Stimulated activated naive CD8-positive, alpha-beta T cell treated with anti-CD3 and anti-CD28 coated beads, Interleukin-15, amount 100 ng/mL, for 72 hours (primary cell): ENCODE measurements around the gene POLE3.
"Not testable (repeated sequence)": the region's sequence is repeated elsewhere in the genome, so short reads cannot be mapped to it uniquely, and the experiment has no call there.

Source experiments
- ATAC-seq: fragments of 150-1000 bp; cut with Tn5 transposase; 2 replicates; pipeline ENCODE4 v1.10.0; 2021; ENCODE audit warnings: mild to moderate bottlenecking, moderate library complexity
- DNase-seq, 2 donors: peaks; one replicate each; pipeline ENCODE4 v3.0.0; 2021 to 2022
- H3K27ac Mint-ChIP-seq, 2 donors: one replicate each; pipeline ENCODE4 v1.8.0; 2022; ENCODE audit warnings: mild to moderate bottlenecking in 2 of 2, mixed read lengths in 2 of 2, moderate library complexity in 2 of 2
- H3K27me3 Mint-ChIP-seq: one replicate; pipeline ENCODE4 v1.8.0; 2022; ENCODE audit warnings: mixed read lengths
- H3K4me1 Mint-ChIP-seq: one replicate; pipeline ENCODE4 v1.8.0; 2022; ENCODE audit warnings: mild to moderate bottlenecking, mixed read lengths
- H3K4me3 Mint-ChIP-seq, 2 donors: one replicate each; pipeline ENCODE4 v1.8.0; 2022; ENCODE audit warnings: mild to moderate bottlenecking in 2 of 2, mixed read lengths in 2 of 2, moderate library complexity in 1 of 2
- H3K9me3 Mint-ChIP-seq, 2 donors: one replicate each; pipeline ENCODE4 v1.8.0; 2022; ENCODE audit warnings: mixed read lengths in 2 of 2

The POLE3 gene

GRCh38 chr9:113410207-113410864 lies at the start of gene POLE3, which contains the start of gene C9orf43:
TSS of gene POLE3 (minus strand) at chr9:113410675. CDS start at chr9:113410293, 382 bp downstream.
TSS of gene C9orf43 (plus strand) at chr9:113410747. CDS start at chr9:113413494, 2,747 bp downstream.
- H3K4me1 Mint-ChIP-seq, result peaks cover 30% of the 10 kb centered on the region
- peak; percentile 97 for ATAC-seq

GRCh38 chr9:113456235-113456634 lies 45.8 kb upstream of the POLE3 start:
- no peaks in the 10 kb centered on the region for H3K9me3 Mint-ChIP-seq
- H3K4me1 Mint-ChIP-seq, result peaks cover 10% of the 10 kb centered on the region
- no peak overlapping the region for H3K27ac Mint-ChIP-seq
- DNase-seq (no peak), ATAC-seq (no peak)
- no peaks in the 10 kb centered on the region for H3K27me3 Mint-ChIP-seq
- H3K4me3 Mint-ChIP-seq, result no peak overlapping the region

More at GRCh38 chr9:113410207-113410864, at the start of gene POLE3, which contains the start of gene C9orf43:
- Mint-ChIP-seq H3K9me3 (no peaks in the 10 kb centered on the region), H3K27ac (peak within 1 kb of the TSS; percentile 99 to 100), H3K4me3 (peak within 1 kb of the TSS; percentile 93 to 100), H3K27me3 (no peaks in the 10 kb centered on the region)
- DNase-seq, result peak; percentile 96 to 97

GRCh38 chr9:113454914-113455761 lies 44.7 kb upstream of the POLE3 start:
- ATAC-seq (no peak), DNase-seq (no peak)
- Mint-ChIP-seq H3K4me1 (peaks cover 10% of the 10 kb centered on the region), H3K27ac (no peak overlapping the region), H3K27me3 (no peaks in the 10 kb centered on the region), H3K4me3 (no peak overlapping the region), H3K9me3 (no peaks in the 10 kb centered on the region)

GRCh38 chr9:113452113-113452605 lies 41.7 kb upstream of the POLE3 start:
- no peak for DNase-seq
- Mint-ChIP-seq H3K4me3 (no peak overlapping the region), H3K4me1 (peaks cover 10% of the 10 kb centered on the region), H3K27me3 (no peaks in the 10 kb centered on the region), H3K9me3 (no peaks in the 10 kb centered on the region), H3K27ac (no peak overlapping the region)
- ATAC-seq, result no peak

- H3K4me1 Mint-ChIP-seq, result no peaks in the 10 kb centered on the region
- no peaks in the 10 kb centered on the region for H3K9me3 Mint-ChIP-seq
- DNase-seq (no peak), ATAC-seq (no peak)
- H3K27ac Mint-ChIP-seq, result no peak overlapping the region
- H3K4me3 Mint-ChIP-seq, result no peak overlapping the region
- H3K27me3 Mint-ChIP-seq, result no peaks in the 10 kb centered on the region
Observed at GRCh38 chr9:113449376-113449775, 38.9 kb upstream of the POLE3 start.

- Mint-ChIP-seq H3K4me1 (no peaks in the 10 kb centered on the region), H3K27me3 (no peaks in the 10 kb centered on the region), H3K9me3 (no peaks in the 10 kb centered on the region), H3K4me3 (no peak overlapping the region), H3K27ac (peak overlapping the region in 1 of 2 donors; percentile 44)
- ATAC-seq (peak; percentile 37), DNase-seq (peak; percentile 9 to 19)
Observed at GRCh38 chr9:113446323-113446740, 35.9 kb upstream of the POLE3 start.

GRCh38 chr9:113444736-113445135 lies 34.3 kb upstream of the POLE3 start:
- Mint-ChIP-seq H3K27ac (no peak overlapping the region), H3K4me3 (no peak overlapping the region), H3K9me3 (no peaks in the 10 kb centered on the region), H3K27me3 (no peaks in the 10 kb centered on the region), H3K4me1 (no peaks in the 10 kb centered on the region)
- no peak for DNase-seq
- ATAC-seq, result no peak

GRCh38 chr9:113437716-113438115 lies 27.2 kb upstream of the POLE3 start:
- H3K4me3 Mint-ChIP-seq, H3K9me3 Mint-ChIP-seq, DNase-seq, H3K27me3 Mint-ChIP-seq, H3K4me1 Mint-ChIP-seq, ATAC-seq, H3K27ac Mint-ChIP-seq: not testable (repeated sequence)

GRCh38 chr9:113436728-113437515 lies 26.4 kb upstream of the POLE3 start:
- Mint-ChIP-seq H3K27me3 (no peaks in the 10 kb centered on the region), H3K4me3 (no peak overlapping the region), H3K4me1 (no peaks in the 10 kb centered on the region), H3K9me3 (no peaks in the 10 kb centered on the region), H3K27ac (peak overlapping the region in 1 of 2 donors; percentile 40)
- DNase-seq, result no peak
- ATAC-seq, result no peak

GRCh38 chr9:113431191-113431590 lies 20.7 kb upstream of the POLE3 start:
- Mint-ChIP-seq H3K9me3 (no peaks in the 10 kb centered on the region), H3K27ac (no peak overlapping the region), H3K27me3 (no peaks in the 10 kb centered on the region), H3K4me1 (no peaks in the 10 kb centered on the region), H3K4me3 (no peak overlapping the region)
- DNase-seq (no peak), ATAC-seq (no peak)

GRCh38 chr9:113428062-113428615 lies 17.7 kb upstream of the POLE3 start:
- Mint-ChIP-seq H3K4me3 (no peak overlapping the region), H3K9me3 (no peaks in the 10 kb centered on the region), H3K27me3 (peaks cover 17% of the 10 kb centered on the region), H3K4me1 (no peaks in the 10 kb centered on the region), H3K27ac (no peak overlapping the region)
- ATAC-seq (no peak), DNase-seq (no peak)

GRCh38 chr9:113427629-113428028 lies 17.2 kb upstream of the POLE3 start:
- no peak overlapping the region for H3K27ac Mint-ChIP-seq
- no peak for ATAC-seq
- H3K4me3 Mint-ChIP-seq, result no peak overlapping the region
- no peaks in the 10 kb centered on the region for H3K4me1 Mint-ChIP-seq
- DNase-seq, result no peak
- H3K27me3 Mint-ChIP-seq, result peaks cover 17% of the 10 kb centered on the region
- H3K9me3 Mint-ChIP-seq, result no peaks in the 10 kb centered on the region

- DNase-seq (no peak), ATAC-seq (no peak)
- no peaks in the 10 kb centered on the region for H3K4me1 Mint-ChIP-seq
- peak overlapping the region in 1 of 2 donors; percentile 17 for H3K27ac Mint-ChIP-seq
- H3K4me3 Mint-ChIP-seq, result no peak overlapping the region
- H3K9me3 Mint-ChIP-seq, result no peaks in the 10 kb centered on the region
- H3K27me3 Mint-ChIP-seq, result peaks cover 17% of the 10 kb centered on the region
Observed at GRCh38 chr9:113426701-113427100, 16.2 kb upstream of the POLE3 start.

GRCh38 chr9:113425072-113425471 lies 14.6 kb upstream of the POLE3 start:
- no peak for ATAC-seq
- no peak for DNase-seq
- H3K4me3 Mint-ChIP-seq, result no peak overlapping the region
- no peaks in the 10 kb centered on the region for H3K4me1 Mint-ChIP-seq
- H3K27me3 Mint-ChIP-seq, result peaks cover 17% of the 10 kb centered on the region
- no peaks in the 10 kb centered on the region for H3K9me3 Mint-ChIP-seq
- peak overlapping the region; percentile 3 to 22 for H3K27ac Mint-ChIP-seq

- H3K9me3 Mint-ChIP-seq, result no peaks in the 10 kb centered on the region
- H3K27ac Mint-ChIP-seq, result no peak overlapping the region
- ATAC-seq (no peak), DNase-seq (no peak)
- no peaks in the 10 kb centered on the region for H3K4me1 Mint-ChIP-seq
- peaks cover 17% of the 10 kb centered on the region for H3K27me3 Mint-ChIP-seq
- H3K4me3 Mint-ChIP-seq, result no peak overlapping the region
Observed at GRCh38 chr9:113421726-113422125, 11.3 kb upstream of the POLE3 start.
